ENCODE results near the gene VPS26A.
"Not testable (repeated sequence)": the region's sequence is repeated elsewhere in the genome, so short reads cannot be mapped to it uniquely, and the experiment has no call there.

The VPS26A gene

GRCh38 chr10:69103784-69104183 is 20.2 kb upstream of the VPS26A start:
- no peak for DNase-seq

GRCh38 chr10:69104994-69105790 is 18.8 kb upstream of the VPS26A start:
- DNase-seq, result peak in 2 of 3 donors; percentile 36 to 44

- peak in 1 of 3 donors; percentile 62 for DNase-seq
These were observed 16.8 kb upstream of the VPS26A start for GRCh38 chr10:69107176-69107490.

- DNase-seq, result peak; percentile 43 to 60 (median 53)
These were observed 16.3 kb upstream of the VPS26A start for GRCh38 chr10:69107699-69108098.

GRCh38 chr10:69119896-69120295 is 4.1 kb upstream of the VPS26A start:
- DNase-seq, result peak in 2 of 3 donors; percentile 19 to 26

GRCh38 chr10:69123306-69123746 is 652 bp upstream of the VPS26A start:
- DNase-seq, result peak; percentile 69 to 77 (median 73)

- DNase-seq, result peak; percentile 74 to 78 (median 74)
These were observed 738 bp downstream of the VPS26A start for GRCh38 chr10:69124563-69125268.

GRCh38 chr10:69125554-69125953 is 1.6 kb downstream of the VPS26A start:
- no peak for DNase-seq

GRCh38 chr10:69130251-69130650 is 6.3 kb downstream of the VPS26A start:
- DNase-seq, result no peak

GRCh38 chr10:69139961-69140360 is 16.0 kb downstream of the VPS26A start:
- DNase-seq, result no peak

- DNase-seq, result no peak
These were observed 17.3 kb downstream of the VPS26A start for GRCh38 chr10:69141304-69141703.

GRCh38 chr10:69142074-69142473 is 18.1 kb downstream of the VPS26A start:
- not testable (repeated sequence) for DNase-seq

- DNase-seq, result no peak
These were observed 19.0 kb downstream of the VPS26A start for GRCh38 chr10:69142983-69143382.

- DNase-seq, result no peak
These were observed 21.4 kb downstream of the VPS26A start for GRCh38 chr10:69145329-69145728.

- DNase-seq, result no peak
These were observed 21.9 kb downstream of the VPS26A start for GRCh38 chr10:69145864-69146263.

- peak; percentile 1 to 19 (median 11) for DNase-seq
These were observed 22.8 kb downstream of the VPS26A start for GRCh38 chr10:69146759-69147158.

- no peak for DNase-seq
These were observed 28.0 kb downstream of the VPS26A start for GRCh38 chr10:69151984-69152383.

- no peak for DNase-seq
These were observed 29.2 kb downstream of the VPS26A start for GRCh38 chr10:69153227-69153626.

GRCh38 chr10:69160809-69161241 is 36.8 kb downstream of the VPS26A start:
- DNase-seq, result no peak

- DNase-seq, result no peak
These were observed 44.5 kb downstream of the VPS26A start for GRCh38 chr10:69168493-69168892.

GRCh38 chr10:69172241-69172982 is 48.4 kb downstream of the VPS26A start:
- DNase-seq, result no peak

- not testable (repeated sequence) for DNase-seq
These were observed 51.3 kb downstream of the VPS26A start for GRCh38 chr10:69175326-69175725.

- no peak for DNase-seq
These were observed 52.8 kb downstream of the VPS26A start for GRCh38 chr10:69176823-69177222.
